ENCODE measurements around the gene WDR70. TPM values are rescaled to one million over a fixed set of nuclear protein-coding genes. Genes with fewer than 3 reads are reported as not detected.
A peak's percentile ranks its signal among the peaks of the same experiment; 100 is the strongest.
"Not testable (repeated sequence)": the region's sequence is repeated elsewhere in the genome, so short reads cannot be mapped to it uniquely, and the experiment has no call there.

Gene WDR70
- total RNA-seq, 8 experiments from 2014 or later: 19.9 to 45.1 (median 28.1) TPM

DNA sequence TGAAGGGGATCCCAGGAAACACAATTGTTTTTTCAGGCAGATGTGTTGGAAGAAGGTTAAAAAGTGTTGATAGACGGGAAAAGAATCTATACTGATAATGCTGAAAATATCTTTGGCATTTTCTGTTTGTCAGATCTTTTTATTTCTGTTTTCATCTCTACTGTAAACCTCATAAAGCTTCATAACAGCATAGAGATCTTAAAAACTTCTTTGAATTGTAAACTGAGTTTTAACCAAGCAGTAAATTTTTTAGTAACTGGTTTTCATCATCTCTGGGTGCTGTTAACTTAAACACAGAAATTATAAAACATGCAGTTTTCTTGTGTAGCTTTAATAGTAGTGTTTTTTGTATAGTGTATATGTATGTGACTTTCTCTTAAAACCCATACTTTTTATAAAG is 227.0 kb downstream of the WDR70 start:
- ATAC-seq (replicated peaks in 6 of 8): no peak
- in situ Hi-C loops (cut with MboI; ENCODE audit: low pct_unique_long_range_greater_than_20kb in 2 of 9, low sequenced_read_pairs in 9 of 9, unreplicated experiment in 9 of 9): no loop called here
- H3K4me1 ChIP-seq (replicated peaks in 1 of 2): no peaks in the 10 kb centered on the region

DNA sequence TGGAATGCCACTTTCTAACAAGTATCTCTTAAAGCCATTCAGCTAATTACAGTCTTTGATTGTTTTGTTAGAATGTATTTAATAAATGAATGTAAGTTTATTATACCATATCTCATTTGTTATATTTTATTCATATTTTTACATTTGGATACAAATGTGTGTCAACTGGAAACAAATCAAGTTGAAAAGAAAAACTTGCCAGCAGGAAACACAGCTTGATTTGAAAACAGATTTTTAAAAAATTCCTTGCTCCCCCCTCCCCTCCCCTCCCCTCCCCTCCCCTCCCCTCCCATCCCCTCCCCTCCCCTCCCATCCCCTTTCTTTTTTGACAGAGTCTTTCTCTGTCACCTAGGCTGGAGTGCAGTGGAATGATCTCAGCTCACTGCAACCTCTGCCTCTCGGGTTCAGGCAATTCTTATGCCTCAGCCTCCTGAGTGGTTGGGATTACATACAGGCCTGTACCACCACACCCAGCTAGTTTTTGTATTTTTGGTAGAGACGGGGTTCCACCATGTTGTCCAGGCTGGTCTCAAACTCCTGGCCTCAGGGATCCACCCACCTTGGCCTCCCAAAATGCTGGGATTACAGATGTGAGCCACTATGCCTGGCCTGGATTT is 227.6 kb downstream of the WDR70 start:
- 94 to 100% (median 100%) methylated on average over 1 to 2 of the region's 2 CpGs; no CpG with 5 or more reads in 7 of the 10 experiments for WGBS, 10 experiments
- ATAC-seq (replicated peaks in 6 of 8): no peak
- no peak overlapping the region for H3K4me3 ChIP-seq
- no peak overlapping the region for H3K27ac ChIP-seq
- in situ Hi-C loops (cut with MboI; ENCODE audit: low pct_unique_long_range_greater_than_20kb in 2 of 9, low sequenced_read_pairs in 9 of 9, unreplicated experiment in 9 of 9): no loop called here
- H3K4me1 ChIP-seq (replicated peaks in 1 of 2): no peaks in the 10 kb centered on the region

More for the DNA sequence above, 227.0 kb downstream of the WDR70 start:
- 91 to 100% (median 100%) methylated on average over 1 of the region's 1 CpG; no CpG with 5 or more reads in 3 of the 10 experiments for WGBS, 10 experiments
- H3K4me3 ChIP-seq: no peak overlapping the region
- H3K27ac ChIP-seq: no peak overlapping the region

DNA sequence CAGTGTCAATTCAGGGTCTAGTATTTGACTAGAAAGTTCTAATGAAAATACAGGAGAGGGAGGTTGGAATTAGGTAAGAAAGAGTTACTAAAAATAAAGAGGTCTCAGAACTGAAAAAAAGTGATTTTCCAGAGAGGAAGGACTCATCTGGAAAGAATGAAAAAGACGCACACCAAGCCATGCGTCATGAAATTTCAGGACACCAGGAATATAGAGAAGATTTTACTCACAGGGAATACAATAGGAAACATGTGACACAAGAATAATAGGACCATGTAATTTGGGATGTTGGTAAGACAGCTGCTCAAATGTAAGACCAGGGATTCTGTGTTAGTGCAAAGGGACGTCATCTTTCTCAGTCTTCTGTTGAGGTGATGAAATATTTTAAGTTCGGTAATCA is 236.1 kb downstream of the WDR70 start:
- H3K4me3 ChIP-seq: no peak overlapping the region
- H3K4me1 ChIP-seq (replicated peaks in 1 of 2): no peaks in the 10 kb centered on the region
- 16 to 100% (median 78%) methylated on average over 2 to 4 of the region's 4 CpGs for WGBS, 10 experiments
- in situ Hi-C loops (cut with MboI; ENCODE audit: low pct_unique_long_range_greater_than_20kb in 2 of 9, low sequenced_read_pairs in 9 of 9, unreplicated experiment in 9 of 9): no loop called here
- H3K27ac ChIP-seq: no peak overlapping the region
- ATAC-seq (replicated peaks in 6 of 8): peak in 2 of 8 experiments; percentile 30 to 50

DNA sequence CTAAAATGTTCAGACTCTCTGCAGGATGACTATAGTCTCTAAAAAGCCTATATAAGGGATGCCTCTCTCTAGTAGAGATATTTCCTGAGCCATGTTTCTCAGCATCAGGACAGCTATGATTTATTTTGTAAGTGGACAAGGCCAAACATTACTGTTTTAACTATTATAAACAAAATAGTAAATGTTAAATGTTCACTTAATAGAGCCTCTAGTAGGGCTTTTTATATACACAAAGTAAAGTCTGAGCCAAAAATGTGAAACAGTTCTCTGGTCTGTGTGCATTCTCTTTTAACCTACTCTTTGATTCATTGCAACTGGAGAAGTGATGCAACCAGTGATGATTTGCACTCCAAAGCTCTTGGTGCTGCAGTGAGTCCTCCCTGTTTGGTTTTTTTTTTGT is 240.2 kb downstream of the WDR70 start:
- in situ Hi-C loops (cut with MboI; ENCODE audit: low pct_unique_long_range_greater_than_20kb in 2 of 9, low sequenced_read_pairs in 9 of 9, unreplicated experiment in 9 of 9): no loop called here

DNA sequence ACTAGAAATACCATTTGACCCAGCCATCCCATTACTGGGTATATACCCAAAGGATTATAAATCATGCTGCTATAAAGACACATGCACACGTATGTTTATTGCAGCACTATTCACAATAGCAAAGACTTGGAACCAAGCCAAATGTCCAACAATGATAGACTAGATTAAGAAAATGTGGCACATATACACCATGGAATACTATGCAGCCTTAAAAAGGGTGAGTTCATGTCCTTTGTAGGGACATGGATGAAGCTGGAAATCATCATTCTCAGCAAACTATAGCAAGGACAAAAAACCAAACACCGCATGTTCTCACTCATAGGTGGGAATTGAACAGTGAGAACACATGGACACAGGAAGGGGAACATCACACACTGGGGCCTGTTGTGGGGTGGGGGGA is 243.2 kb downstream of the WDR70 start:
- H3K27ac ChIP-seq; ATAC-seq (replicated peaks in 6 of 8); H3K4me3 ChIP-seq; H3K4me1 ChIP-seq (replicated peaks in 1 of 2); in situ Hi-C loops (cut with MboI; ENCODE audit: low pct_unique_long_range_greater_than_20kb in 2 of 9, low sequenced_read_pairs in 9 of 9, unreplicated experiment in 9 of 9): not testable (repeated sequence)
- WGBS, 10 experiments: no CpG with 5 or more reads among the region's 2 CpGs

More for the DNA sequence above, 240.2 kb downstream of the WDR70 start:
- Histone ChIP-seq H3K4me1 (replicated peaks in 1 of 2) (no peaks in the 10 kb centered on the region), H3K4me3 (no peak overlapping the region), H3K27ac (no peak overlapping the region)
- ATAC-seq (replicated peaks in 6 of 8): peak in 2 of 8 experiments; percentile 74 to 85

DNA sequence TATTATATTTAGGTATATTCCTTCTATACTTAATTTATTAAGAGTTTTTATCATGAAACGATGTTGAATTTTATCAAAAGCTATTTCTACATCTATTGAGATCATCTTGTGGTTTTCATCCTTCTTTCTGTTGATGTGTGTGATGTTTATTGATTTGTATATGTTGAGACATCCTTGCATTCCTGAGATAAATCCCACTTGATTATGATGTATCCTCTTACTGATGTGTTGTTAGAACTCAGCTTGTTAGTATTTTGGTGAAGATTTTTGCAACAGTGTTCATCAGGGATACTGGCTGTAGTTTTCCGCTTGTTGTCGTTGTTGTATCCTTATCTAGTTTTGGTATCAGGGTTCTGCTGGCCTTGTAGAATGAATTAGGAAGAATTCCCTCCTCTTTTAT is 247.1 kb downstream of the WDR70 start:
- ATAC-seq (replicated peaks in 6 of 8): no peak
- Histone ChIP-seq H3K27ac (no peak overlapping the region), H3K4me1 (replicated peaks in 1 of 2) (no peaks in the 10 kb centered on the region), H3K4me3 (no peak overlapping the region)
- in situ Hi-C loops (cut with MboI; ENCODE audit: low pct_unique_long_range_greater_than_20kb in 2 of 9, low sequenced_read_pairs in 9 of 9, unreplicated experiment in 9 of 9): no loop called here
- 87 to 100% (median 96%) methylated on average over 1 to 3 of the region's 3 CpGs; no CpG with 5 or more reads in 1 of the 10 experiments for WGBS, 10 experiments

DNA sequence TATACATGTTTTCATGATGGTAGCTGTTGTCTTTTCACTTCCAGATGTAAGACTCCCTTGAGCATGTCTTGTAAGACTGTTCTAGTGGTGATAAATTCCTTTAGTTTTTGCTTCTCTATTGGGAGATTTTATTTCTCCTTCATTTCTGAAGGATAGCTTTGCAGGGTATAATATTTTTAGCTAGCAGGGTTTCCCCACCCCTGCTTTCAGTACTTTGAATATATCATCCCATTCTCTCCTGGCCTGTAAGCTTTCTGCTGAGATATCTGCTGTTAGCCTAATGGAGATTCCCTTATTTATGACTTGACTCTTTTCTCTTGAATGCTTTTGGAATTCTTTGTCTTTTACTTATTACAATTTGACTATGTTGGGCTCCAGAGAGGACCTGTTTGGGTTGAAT is 249.8 kb downstream of the WDR70 start:
- Histone ChIP-seq H3K4me1 (replicated peaks in 1 of 2) (no peaks in the 10 kb centered on the region), H3K27ac (no peak overlapping the region), H3K4me3 (no peak overlapping the region)
- in situ Hi-C loops (cut with MboI; ENCODE audit: low pct_unique_long_range_greater_than_20kb in 2 of 9, low sequenced_read_pairs in 9 of 9, unreplicated experiment in 9 of 9): no loop called here
- no peak for ATAC-seq (replicated peaks in 6 of 8)

DNA sequence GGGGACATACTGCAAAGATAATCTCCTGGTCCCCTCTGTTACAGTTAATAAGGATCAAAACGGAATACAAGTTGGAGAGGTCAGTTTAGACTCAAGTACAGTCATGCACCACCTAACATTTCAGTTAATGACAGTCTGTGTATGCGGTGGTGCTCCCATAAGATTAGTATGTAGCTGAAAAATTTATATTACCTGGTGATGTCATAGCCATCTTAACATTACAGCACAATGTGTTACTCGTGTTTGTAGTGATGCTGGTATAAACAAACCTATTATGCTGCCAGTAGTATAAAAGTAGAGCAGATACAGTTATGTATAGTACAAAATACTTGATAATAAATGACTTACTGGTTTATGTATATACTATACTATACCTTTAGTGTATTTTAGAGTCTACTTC is 252.8 kb downstream of the WDR70 start:
- in situ Hi-C loops (cut with MboI; ENCODE audit: low pct_unique_long_range_greater_than_20kb in 2 of 9, low sequenced_read_pairs in 9 of 9, unreplicated experiment in 9 of 9): no loop called here
- 60 to 100% (median 86%) methylated on average over 1 to 3 of the region's 3 CpGs; no CpG with 5 or more reads in 1 of the 10 experiments for WGBS, 10 experiments
- no peak overlapping the region for H3K4me3 ChIP-seq
- peak in 1 of 8 experiments; percentile 17 for ATAC-seq (replicated peaks in 6 of 8)
- H3K4me1 ChIP-seq (replicated peaks in 1 of 2): no peaks in the 10 kb centered on the region
- H3K27ac ChIP-seq: no peak overlapping the region

DNA sequence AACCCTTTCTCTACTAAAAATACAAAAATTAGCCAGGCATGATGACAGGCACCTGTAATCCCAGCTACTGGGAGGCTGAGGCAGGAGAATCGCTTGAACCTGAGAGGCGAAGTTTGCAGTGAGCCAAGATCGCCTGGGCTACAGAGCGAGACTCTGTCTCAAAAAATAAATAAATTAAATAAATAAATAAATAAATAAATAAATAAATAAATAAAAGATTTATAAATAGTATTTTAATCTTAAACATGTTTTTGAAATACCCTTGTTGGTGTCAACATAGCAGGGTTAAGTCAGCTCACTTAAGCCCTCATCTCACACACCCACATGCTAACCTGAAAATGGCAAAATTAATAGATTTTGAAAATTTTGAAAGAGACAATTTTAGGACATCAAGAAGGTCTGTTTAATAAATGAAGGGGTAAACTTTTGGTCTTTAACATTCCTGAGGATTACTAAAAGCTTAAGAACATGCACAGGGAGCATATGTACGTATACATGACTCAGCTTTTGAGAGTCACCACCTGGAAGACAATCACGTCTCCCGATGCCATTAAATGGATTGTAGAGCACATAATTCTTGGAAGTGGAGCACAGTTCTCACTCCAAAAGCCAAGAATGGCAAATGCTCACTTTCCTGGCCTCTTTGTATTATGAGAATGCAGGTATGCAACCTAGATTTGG is 258.2 kb downstream of the WDR70 start:
- no peak for ATAC-seq (replicated peaks in 6 of 8)
- Histone ChIP-seq H3K4me3 (no peak overlapping the region), H3K4me1 (replicated peaks in 1 of 2) (no peaks in the 10 kb centered on the region), H3K27ac (no peak overlapping the region)
- 60 to 100% (median 96%) methylated on average over 3 to 7 of the region's 7 CpGs; no CpG with 5 or more reads in 1 of the 10 experiments for WGBS, 10 experiments
- in situ Hi-C loops (cut with MboI; ENCODE audit: low pct_unique_long_range_greater_than_20kb in 2 of 9, low sequenced_read_pairs in 9 of 9, unreplicated experiment in 9 of 9): no loop called here

DNA sequence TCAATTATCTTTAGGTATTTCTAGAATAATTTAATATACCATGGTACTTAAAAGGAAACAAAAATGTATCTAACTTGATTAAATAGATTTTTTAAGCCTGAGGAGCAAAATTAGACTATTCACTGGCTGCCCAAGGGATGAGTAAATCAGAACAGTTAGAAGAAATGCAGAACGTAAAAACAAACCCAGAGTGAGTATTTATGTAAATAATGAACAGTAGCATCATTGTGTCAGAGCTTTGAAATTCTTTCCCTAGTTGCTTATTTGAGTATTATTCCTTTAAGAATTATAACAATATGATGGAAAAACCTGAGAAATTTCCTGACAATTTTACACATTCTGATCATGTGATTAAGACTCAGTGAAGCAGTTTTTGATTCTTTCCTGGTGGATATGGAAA is 259.8 kb downstream of the WDR70 start:
- ATAC-seq (replicated peaks in 6 of 8): peak in 2 of 8 experiments; percentile 55 to 79
- Histone ChIP-seq H3K4me3 (no peak overlapping the region), H3K27ac (no peak overlapping the region), H3K4me1 (replicated peaks in 1 of 2) (no peaks in the 10 kb centered on the region)
- in situ Hi-C loops (cut with MboI; ENCODE audit: low pct_unique_long_range_greater_than_20kb in 2 of 9, low sequenced_read_pairs in 9 of 9, unreplicated experiment in 9 of 9): no loop called here
- 14 to 100% (median 60%) methylated on average over 1 of the region's 1 CpG; no CpG with 5 or more reads in 1 of the 10 experiments for WGBS, 10 experiments

DNA sequence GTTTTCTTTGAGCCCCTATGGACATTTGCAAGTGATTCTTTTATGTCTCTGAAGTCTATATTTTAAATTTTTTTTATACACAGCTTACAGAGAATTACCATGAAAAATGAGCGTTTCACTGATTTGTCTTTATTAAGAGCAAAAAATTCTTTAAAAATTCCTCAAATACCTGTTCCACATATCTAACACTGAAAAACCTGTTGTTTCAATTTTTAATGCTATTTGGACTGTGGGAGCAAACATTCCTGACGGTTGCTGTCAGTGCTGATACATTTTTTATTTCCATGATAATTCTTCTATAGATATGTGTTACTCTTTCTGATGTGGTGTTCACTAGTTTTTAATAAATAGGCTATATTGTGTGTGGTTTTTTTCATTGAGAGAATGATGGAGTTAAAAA is 261.0 kb downstream of the WDR70 start:
- no peak for ATAC-seq (replicated peaks in 6 of 8)
- H3K27ac ChIP-seq: no peak overlapping the region
- no peak overlapping the region for H3K4me3 ChIP-seq
- H3K4me1 ChIP-seq (replicated peaks in 1 of 2): no peaks in the 10 kb centered on the region
- WGBS, 10 experiments: 80 to 100% (median 91%) methylated on average over 1 to 2 of the region's 2 CpGs
- in situ Hi-C loops (cut with MboI; ENCODE audit: low pct_unique_long_range_greater_than_20kb in 2 of 9, low sequenced_read_pairs in 9 of 9, unreplicated experiment in 9 of 9): no loop called here

DNA sequence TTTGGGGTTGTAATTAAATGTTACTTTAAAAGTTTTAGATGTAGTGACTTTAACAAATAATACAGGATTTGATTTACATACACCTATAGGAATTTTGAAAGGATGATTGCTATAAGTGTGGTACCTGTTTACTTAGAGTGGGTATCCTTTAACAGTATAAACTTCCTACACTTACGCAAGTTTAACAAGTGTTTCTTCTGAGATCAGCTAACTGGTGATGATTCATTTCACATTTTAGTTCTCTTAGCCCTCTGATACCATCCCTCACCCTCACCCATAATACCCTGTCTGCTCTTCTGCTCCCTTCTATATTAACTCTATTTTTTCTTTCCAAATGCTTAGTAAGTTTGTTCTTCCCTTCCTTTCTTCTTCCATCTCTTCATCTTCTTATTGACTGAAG is 262.8 kb downstream of the WDR70 start:
- H3K27ac ChIP-seq: no peak overlapping the region
- in situ Hi-C loops (cut with MboI; ENCODE audit: low pct_unique_long_range_greater_than_20kb in 2 of 9, low sequenced_read_pairs in 9 of 9, unreplicated experiment in 9 of 9): no loop called here
- H3K4me1 ChIP-seq (replicated peaks in 1 of 2): no peaks in the 10 kb centered on the region
- 80 to 100% (median 100%) methylated on average over 1 of the region's 1 CpG; no CpG with 5 or more reads in 3 of the 10 experiments for WGBS, 10 experiments
- no peak overlapping the region for H3K4me3 ChIP-seq
- ATAC-seq (replicated peaks in 6 of 8): no peak

DNA sequence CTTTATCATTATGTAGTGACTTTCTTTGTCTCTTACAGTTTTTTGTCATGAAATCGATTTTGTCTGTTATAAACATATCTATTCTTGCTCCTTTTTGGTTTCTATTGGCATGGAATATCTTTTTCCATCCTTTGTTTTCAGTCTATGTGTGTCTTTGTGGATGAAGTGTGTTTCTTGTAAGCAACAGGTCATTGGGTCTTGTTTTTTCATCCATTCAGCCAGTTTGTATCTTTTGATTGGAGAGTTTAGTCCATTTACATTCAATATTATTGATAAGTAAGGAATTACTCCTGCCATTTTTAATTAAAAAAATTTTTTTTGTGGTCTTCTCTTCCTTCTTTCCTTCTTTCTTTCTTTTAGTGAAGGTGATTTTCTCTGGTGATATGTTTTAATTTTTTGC is 266.6 kb downstream of the WDR70 start:
- Histone ChIP-seq H3K27ac (no peak overlapping the region), H3K4me3 (no peak overlapping the region), H3K4me1 (replicated peaks in 1 of 2) (no peaks in the 10 kb centered on the region)
- in situ Hi-C loops (cut with MboI; ENCODE audit: low pct_unique_long_range_greater_than_20kb in 2 of 9, low sequenced_read_pairs in 9 of 9, unreplicated experiment in 9 of 9): no loop called here
- 67 to 100% (median 88%) methylated on average over 1 of the region's 1 CpG; no CpG with 5 or more reads in 2 of the 10 experiments for WGBS, 10 experiments
- no peak for ATAC-seq (replicated peaks in 6 of 8)

DNA sequence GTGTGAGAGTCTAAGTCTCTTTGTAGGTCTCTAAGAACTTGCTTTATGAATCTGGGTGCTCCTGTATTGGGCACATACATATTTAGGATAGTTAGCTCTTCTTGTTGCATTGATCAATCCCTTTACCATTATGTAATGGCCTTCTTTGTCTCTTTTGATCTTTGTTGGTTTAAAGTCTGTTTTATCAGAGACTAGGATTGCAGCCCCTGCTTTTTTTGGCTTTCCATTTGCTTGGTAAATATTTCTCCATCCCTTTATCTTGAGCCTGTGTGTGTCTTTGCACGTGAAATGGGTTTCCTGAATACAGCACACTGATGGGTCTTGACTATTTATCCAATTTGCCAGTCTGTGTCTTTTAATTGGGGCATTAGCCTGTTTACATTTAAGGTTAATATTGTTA is 275.4 kb downstream of the WDR70 start:
- WGBS, 10 experiments: 60 to 100% (median 87%) methylated on average over 1 of the region's 1 CpG; no CpG with 5 or more reads in 2 of the 10 experiments
- in situ Hi-C loops (cut with MboI; ENCODE audit: low pct_unique_long_range_greater_than_20kb in 2 of 9, low sequenced_read_pairs in 9 of 9, unreplicated experiment in 9 of 9); H3K4me1 ChIP-seq (replicated peaks in 1 of 2); H3K27ac ChIP-seq; H3K4me3 ChIP-seq; ATAC-seq (replicated peaks in 6 of 8): not testable (repeated sequence)
